H1 (cell line): Measurements from ENCODE around the gene UFD1. TPM values are rescaled to one million over a fixed set of nuclear protein-coding genes. Genes with fewer than 3 reads are reported as not detected.

Experiments used
- CTCF ChIA-PET: fragments of 300-600 bp; sonication (Branson Sonifier 250); formaldehyde crosslinking; loops from one replicate; lab custom pipeline; 2021; ENCODE audit not compliant: partially characterized antibody; lab: Charles Lee
- POLR2A ChIA-PET: fragments of 300-600 bp; sonication (Branson Sonifier 250); formaldehyde crosslinking; loops from one replicate; lab custom pipeline; 2021; ENCODE audit warnings: inconsistent platforms; ENCODE audit not compliant: partially characterized antibody; lab: Charles Lee
- DNase-seq, 2 experiments: peaks; one replicate each; pipeline versions ENCODE4 v3.0.0 to v3.0.0-alpha.2; 2010 to 2022; ENCODE audit warnings: low spot score in 2 of 2, low read depth in 1 of 2, mixed read lengths in 1 of 2
- FAIRE-seq: peaks from 2 replicates; lab custom pipeline; 2011; peaks lifted over from hg19 to GRCh38; lab: Jason Lieb, UNC
- H2AFZ ChIP-seq: 2 replicates; pipeline ENCODE4 v1.8.1; 2012; ENCODE audit warnings: low read length, inconsistent platforms
- H2AK5ac ChIP-seq: 2 replicates; pipeline ENCODE4 v1.6.1; 2013; ENCODE audit warnings: low read depth, low read length
- H2BK120ac ChIP-seq: replicated peaks from 2 replicates; pipeline ENCODE3; 2013; ENCODE audit warnings: low read depth, low read length, inconsistent platforms
- H2BK12ac ChIP-seq: 2 replicates; pipeline ENCODE4 v1.6.1; 2013; ENCODE audit warnings: low read depth, low read length
- H2BK15ac ChIP-seq: 2 replicates; pipeline ENCODE4 v1.6.1; 2013; ENCODE audit warnings: low read length
- H2BK20ac ChIP-seq: 2 replicates; pipeline ENCODE4 v1.6.1; 2013; ENCODE audit warnings: low read length
- H2BK5ac ChIP-seq: 2 replicates; pipeline ENCODE4 v1.6.1; 2013; ENCODE audit warnings: low read depth, low read length
- H3K14ac ChIP-seq: 2 replicates; pipeline ENCODE4 v1.6.1; 2013; ENCODE audit warnings: inconsistent platforms; ENCODE audit not compliant: insufficient read length
- H3K18ac ChIP-seq: 2 replicates; pipeline ENCODE4 v1.6.1; 2013; ENCODE audit warnings: low read length; ENCODE audit errors: extremely low read depth
- H3K23ac ChIP-seq: 2 replicates; pipeline ENCODE4 v1.6.1; 2013; ENCODE audit warnings: inconsistent platforms; ENCODE audit not compliant: insufficient read length
- H3K23me2 ChIP-seq: 2 replicates; pipeline ENCODE4 v1.6.1; 2013; ENCODE audit warnings: low read depth, low read length
- H3K27ac ChIP-seq: 2 replicates; pipeline ENCODE4 v1.6.1; 2011; ENCODE audit warnings: low read depth, low read length, inconsistent platforms
- H3K27me3 ChIP-seq, 4 experiments: replicated peaks in 1 of 4; 1 replicate in 1 of 4; 2 replicates in 3 of 4; pipeline versions ENCODE4 v1.6.1 to v1.8.1; 2011 to 2013; ENCODE audit warnings: low read length in 3 of 4, mild to moderate bottlenecking in 3 of 4, inconsistent platforms in 2 of 4, mixed read lengths in 2 of 4, moderate library complexity in 1 of 4; ENCODE audit not compliant: control insufficient read depth in 3 of 4, insufficient read depth in 3 of 4; ENCODE audit errors: extremely low read depth in 1 of 4
- H3K36me3 ChIP-seq, 4 experiments: 2 replicates each; pipeline versions ENCODE4 v1.6.1 to v1.8.1; 2011 to 2013; ENCODE audit warnings: mild to moderate bottlenecking in 4 of 4, low read length in 3 of 4, moderate library complexity in 2 of 4, control low read depth in 1 of 4, inconsistent platforms in 1 of 4; ENCODE audit not compliant: insufficient read depth in 4 of 4, control insufficient read depth in 2 of 4
- H3K4ac ChIP-seq: replicated peaks from 2 replicates; pipeline ENCODE3; 2013; ENCODE audit warnings: low read length, low read depth, mixed read lengths, inconsistent platforms; ENCODE audit not compliant: insufficient read length
- H3K4me1 ChIP-seq, 4 experiments: replicated peaks in 1 of 4; 1 replicate in 1 of 4; 2 replicates in 3 of 4; pipeline versions ENCODE4 v1.6.1 to v1.8.1; 2011 to 2013; ENCODE audit warnings: low read length in 3 of 4, inconsistent platforms in 2 of 4, mixed read lengths in 1 of 4; ENCODE audit not compliant: insufficient read depth in 4 of 4, control insufficient read depth in 3 of 4
- H3K4me2 ChIP-seq, 2 experiments: 2 replicates each; pipeline versions ENCODE4 v1.6.1 to v1.8.1; 2011 to 2013; ENCODE audit warnings: low read depth in 2 of 2, low read length in 2 of 2, control low read depth in 1 of 2, inconsistent platforms in 1 of 2, mild to moderate bottlenecking in 1 of 2; ENCODE audit not compliant: insufficient read depth in 1 of 2
- H3K4me3 ChIP-seq, 4 experiments: fragments of 200-600, 300-600 bp in 1 of 4; sonication (generic), shearing (Covaris generic), sonication (Bioruptor Twin) in 1 of 4; 2 replicates each; pipeline versions ENCODE4 v1.5.1 to v1.8.1; 2011 to 2016; ENCODE audit warnings: low read length in 4 of 4, low read depth in 3 of 4, control low read depth in 2 of 4, inconsistent platforms in 2 of 4, mild to moderate bottlenecking in 2 of 4, mixed read lengths in 1 of 4, moderate library complexity in 1 of 4; ENCODE audit not compliant: insufficient read depth in 2 of 4; ENCODE audit errors: extremely low read depth in 1 of 4
- H3K56ac ChIP-seq: replicated peaks from 2 replicates; pipeline ENCODE3; 2013; ENCODE audit warnings: low read depth, mild to moderate bottlenecking, mixed read lengths, low read length, inconsistent platforms; ENCODE audit not compliant: insufficient read length
- H3K79me1 ChIP-seq: 2 replicates; pipeline ENCODE4 v1.6.1; 2013; ENCODE audit warnings: low read depth, low read length, control low read depth
- H3K79me2 ChIP-seq, 2 experiments: 2 replicates each; pipeline versions ENCODE4 v1.6.1 to v1.8.1; 2012 to 2013; ENCODE audit warnings: low read length in 2 of 2, mild to moderate bottlenecking in 2 of 2, inconsistent platforms in 1 of 2; ENCODE audit not compliant: insufficient read depth in 2 of 2, control insufficient read depth in 1 of 2
- H3K9ac ChIP-seq, 4 experiments: replicated peaks in 1 of 4; 1 replicate in 1 of 4; 2 replicates in 3 of 4; pipeline versions ENCODE4 v1.6.1 to v1.8.1; 2011 to 2013; ENCODE audit warnings: low read depth in 3 of 4, low read length in 3 of 4, control low read depth in 2 of 4, mild to moderate bottlenecking in 2 of 4, moderate library complexity in 2 of 4, inconsistent platforms in 1 of 4; ENCODE audit errors: extremely low read depth in 1 of 4
- H3K9me3 ChIP-seq, 2 experiments: 2 replicates each; pipeline versions ENCODE4 v1.6.1 to v1.8.1; 2012 to 2013; ENCODE audit warnings: mild to moderate bottlenecking in 2 of 2, moderate library complexity in 2 of 2, control low read depth in 1 of 2, inconsistent platforms in 1 of 2, low read depth in 1 of 2, low read length in 1 of 2, mixed read lengths in 1 of 2; ENCODE audit not compliant: insufficient read depth in 2 of 2
- H4K20me1 ChIP-seq, 2 experiments: replicated peaks in 1 of 2; 2 replicates each; pipeline versions ENCODE3 to v1.8.1; 2011 to 2013; ENCODE audit warnings: inconsistent platforms in 2 of 2, low read length in 2 of 2, mild to moderate bottlenecking in 1 of 2; ENCODE audit not compliant: insufficient read depth in 2 of 2, control insufficient read depth in 1 of 2
- H4K5ac ChIP-seq: 2 replicates; pipeline ENCODE4 v1.6.1; 2013; ENCODE audit warnings: low read length, low read depth, mixed read lengths, inconsistent platforms; ENCODE audit not compliant: insufficient read length
- H4K8ac ChIP-seq: 2 replicates; pipeline ENCODE4 v1.8.0; 2013; ENCODE audit warnings: mild to moderate bottlenecking, moderate library complexity, low read length, inconsistent platforms; ENCODE audit not compliant: insufficient read depth; ENCODE audit errors: extremely low read depth
- H4K91ac ChIP-seq: replicated peaks from 2 replicates; pipeline ENCODE3; 2013; ENCODE audit warnings: low read length, mixed read lengths, inconsistent platforms; ENCODE audit not compliant: insufficient read length
- BCL11A ChIP-seq, 2 experiments: IDR thresholded peaks; one replicate each; pipeline ENCODE4 v1.6.1; 2011; ENCODE audit warnings: low read depth in 2 of 2, low read length in 2 of 2, mild to moderate bottlenecking in 2 of 2
- CBX8 ChIP-seq: fragments of 300-800, 300-1000 bp; sonication (generic); IDR thresholded peaks from 2 replicates; pipeline ENCODE4 v1.7.1; 2016; ENCODE audit warnings: low read depth, low read length, borderline replicate concordance
- FOSL1 ChIP-seq: IDR thresholded peaks from 2 replicates; pipeline ENCODE4 v1.6.1; 2011; ENCODE audit warnings: mild to moderate bottlenecking, low read depth, low read length, moderate library complexity; ENCODE audit not compliant: insufficient read depth
- JUN ChIP-seq: IDR thresholded peaks from 2 replicates; pipeline ENCODE4 v1.6.1; 2011; ENCODE audit warnings: low read depth, mild to moderate bottlenecking, improper control_type of control experiment, low read length
- NRF1 ChIP-seq: IDR thresholded peaks from 2 replicates; pipeline ENCODE4 v1.6.1; 2011; ENCODE audit warnings: mild to moderate bottlenecking, low read depth, low read length, improper control_type of control experiment
- WGBS, 2 experiments: shearing (Covaris generic) in 1 of 2; methylation state at CpG; one replicate each; pipeline versions ENCODE4 v1.1.6 to v1.1.7; 2013 to 2015; ENCODE audit warnings: low lambda C conversion rate in 2 of 2, mixed read lengths in 2 of 2, inconsistent platforms in 1 of 2, low coverage in 1 of 2, missing lambda C conversion rate in 1 of 2; ENCODE audit not compliant: insufficient replicate concordance in 2 of 2, insufficient coverage in 1 of 2, insufficient read length in 1 of 2; ENCODE audit errors: extremely low coverage in 1 of 2, missing lambda C conversion rate in 1 of 2; 5-methylcytosine and 5-hydroxymethylcytosine counted together
- polyA plus RNA-seq, 7 experiments: library from polyadenylated mRNA; depleted of rRNA in 3 of 7; stranded (reverse) in 5 of 7; unstranded in 2 of 7; fragments of >200 nt in 5 of 7; fragments of 200-250 nt in 2 of 7; gene quantifications; 1 replicate in 5 of 7; 2 replicates in 1 of 7; 4 replicates in 1 of 7; pipeline versions ENCODE4 v1.2.1 to v1.2.3, GENCODE V29; 2011 to 2013; ENCODE audit warnings: missing spikeins in 2 of 7, mixed read lengths in 2 of 7
- total RNA-seq: library from RNA; stranded (reverse); fragmentation: NEBNext Ultra II Directional; extraction: Animal tissue kit (Norgen Biotek cat#: 25700); gene quantifications from 2 replicates; pipeline ENCODE4 v1.2.1, GENCODE V29; 2021
- TF ChIP-seq, protein P1 (sequence below): IDR thresholded peaks from 2 replicates; pipeline ENCODE4 v1.6.1; 2012; ENCODE audit warnings: low read length, inconsistent platforms

UFD1 gene
- total and polyA plus RNA-seq, 2 of the 8 experiments (the other 6 are each of a cell fraction or from before 2014, with no cell fraction given) = 74.6 to 116 TPM

DNA sequence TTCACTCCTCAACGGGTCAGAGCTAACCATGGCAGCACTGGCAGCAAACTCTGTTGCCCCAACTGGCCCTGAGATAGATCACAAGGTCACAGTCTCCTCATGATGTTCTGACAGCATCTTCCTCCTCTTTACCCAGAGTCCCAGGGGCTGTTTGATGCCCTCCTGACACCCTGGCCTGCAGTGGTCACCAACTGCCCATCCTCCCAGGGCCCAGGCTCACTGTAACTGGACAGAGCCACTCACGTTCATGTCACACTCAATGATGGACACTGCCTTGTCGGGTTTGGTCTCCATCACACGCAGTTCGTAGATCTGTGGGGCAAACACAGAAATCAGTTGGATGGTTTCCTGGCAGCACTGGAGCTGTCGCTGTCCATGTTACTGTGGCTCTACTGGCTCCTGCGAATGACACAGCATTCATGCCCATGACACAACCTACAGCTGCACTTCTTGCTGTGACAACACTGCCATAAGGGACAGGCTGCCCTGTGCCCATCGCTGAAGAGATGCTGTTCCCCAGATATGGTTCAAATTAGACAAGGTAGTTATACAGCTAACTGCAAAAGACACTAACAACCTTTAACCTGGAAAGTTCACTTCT, 21.1 kb downstream of the UFD1 start:
- no peak overlapping the region for H3K4me2 ChIP-seq
- H3K9ac ChIP-seq = no peak overlapping the region
- no peak overlapping the region for H2AFZ ChIP-seq
- H3K4me1 ChIP-seq = no peaks in the 10 kb centered on the region
- H2BK5ac ChIP-seq = no peak overlapping the region
- H2BK15ac ChIP-seq = no peak overlapping the region
- no peak overlapping the region for H3K4me3 ChIP-seq
- no peaks in the 10 kb centered on the region for H3K9me3 ChIP-seq
- ChIA-PET CTCF (no interaction called here), POLR2A (interaction anchor here (1.0 to 1.3 kb wide), 2 partner anchors 10 to 38 kb away, joined by 3 to 11 read pairs; partner anchors contain the start of gene C22orf39)
- peaks cover 0 to 8% of the 10 kb centered on the region in 2 experiments for H4K20me1 ChIP-seq
- H3K27me3 ChIP-seq = no peaks in the 10 kb centered on the region
- H3K79me1 ChIP-seq = no peaks in the 10 kb centered on the region; the same call in 1 of the 2 replicates
- H3K23me2 ChIP-seq = no peaks in the 10 kb centered on the region
- H4K5ac ChIP-seq = no peak overlapping the region
- FAIRE-seq (no peak), DNase-seq (no peak)
- no peak overlapping the region for H2AK5ac ChIP-seq
- no peak overlapping the region for H4K8ac ChIP-seq
- H3K79me2 ChIP-seq = no peaks in the 10 kb centered on the region
- H4K91ac ChIP-seq = no peak overlapping the region
- no peak overlapping the region for H3K27ac ChIP-seq
- 94% methylated on average over 8 of the region's 8 CpGs; no CpG with 5 or more reads in 1 of the 2 experiments for WGBS, 2 experiments
- no peak overlapping the region for H2BK12ac ChIP-seq
- no peak overlapping the region for H3K4ac ChIP-seq
- no peak overlapping the region for H3K23ac ChIP-seq
- H3K56ac ChIP-seq = no peak overlapping the region
- no peak overlapping the region for H2BK120ac ChIP-seq
- peaks cover 7 to 58% (median 36%) of the 10 kb centered on the region in 4 experiments for H3K36me3 ChIP-seq
- H3K18ac ChIP-seq = no peak overlapping the region
- no peak overlapping the region for H2BK20ac ChIP-seq
- H3K14ac ChIP-seq = no peak overlapping the region
- no peak for TF ChIP-seq FOSL1
- TF ChIP-seq, protein P1, sequence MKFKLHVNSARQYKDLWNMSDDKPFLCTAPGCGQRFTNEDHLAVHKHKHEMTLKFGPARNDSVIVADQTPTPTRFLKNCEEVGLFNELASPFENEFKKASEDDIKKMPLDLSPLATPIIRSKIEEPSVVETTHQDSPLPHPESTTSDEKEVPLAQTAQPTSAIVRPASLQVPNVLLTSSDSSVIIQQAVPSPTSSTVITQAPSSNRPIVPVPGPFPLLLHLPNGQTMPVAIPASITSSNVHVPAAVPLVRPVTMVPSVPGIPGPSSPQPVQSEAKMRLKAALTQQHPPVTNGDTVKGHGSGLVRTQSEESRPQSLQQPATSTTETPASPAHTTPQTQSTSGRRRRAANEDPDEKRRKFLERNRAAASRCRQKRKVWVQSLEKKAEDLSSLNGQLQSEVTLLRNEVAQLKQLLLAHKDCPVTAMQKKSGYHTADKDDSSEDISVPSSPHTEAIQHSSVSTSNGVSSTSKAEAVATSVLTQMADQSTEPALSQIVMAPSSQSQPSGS = no peak
- TF ChIP-seq BCL11A (IDR thresholded peaks at IDR 0.05; ENCODE audit: low read depth in 2 of 2, low read length in 2 of 2) = no peak
- TF ChIP-seq JUN = no peak
- TF ChIP-seq CBX8 = no peak
- no peak for TF ChIP-seq NRF1
